ENCODE data around the gene C1QL4.

GRCh38 chr12:49368240-49368600, 31.2 kb upstream of the C1QL4 start:
- no peak for TF ChIP-seq POLR2A (IDR thresholded peaks at IDR 0.05)
- TF ChIP-seq, protein P1, sequence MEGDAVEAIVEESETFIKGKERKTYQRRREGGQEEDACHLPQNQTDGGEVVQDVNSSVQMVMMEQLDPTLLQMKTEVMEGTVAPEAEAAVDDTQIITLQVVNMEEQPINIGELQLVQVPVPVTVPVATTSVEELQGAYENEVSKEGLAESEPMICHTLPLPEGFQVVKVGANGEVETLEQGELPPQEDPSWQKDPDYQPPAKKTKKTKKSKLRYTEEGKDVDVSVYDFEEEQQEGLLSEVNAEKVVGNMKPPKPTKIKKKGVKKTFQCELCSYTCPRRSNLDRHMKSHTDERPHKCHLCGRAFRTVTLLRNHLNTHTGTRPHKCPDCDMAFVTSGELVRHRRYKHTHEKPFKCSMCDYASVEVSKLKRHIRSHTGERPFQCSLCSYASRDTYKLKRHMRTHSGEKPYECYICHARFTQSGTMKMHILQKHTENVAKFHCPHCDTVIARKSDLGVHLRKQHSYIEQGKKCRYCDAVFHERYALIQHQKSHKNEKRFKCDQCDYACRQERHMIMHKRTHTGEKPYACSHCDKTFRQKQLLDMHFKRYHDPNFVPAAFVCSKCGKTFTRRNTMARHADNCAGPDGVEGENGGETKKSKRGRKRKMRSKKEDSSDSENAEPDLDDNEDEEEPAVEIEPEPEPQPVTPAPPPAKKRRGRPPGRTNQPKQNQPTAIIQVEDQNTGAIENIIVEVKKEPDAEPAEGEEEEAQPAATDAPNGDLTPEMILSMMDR (IDR thresholded peaks at IDR 0.05): no peak
